Trophoblast cell (in vitro differentiated cells and primary cell): Measurements from ENCODE around the gene EXOSC5.
"Not testable (repeated sequence)": the region's sequence is repeated elsewhere in the genome, so short reads cannot be mapped to it uniquely, and the experiment has no call there.

ENCODE experiments used
- DNase-seq, 2 donors: peaks; one replicate each; pipeline ENCODE4 v3.0.0-alpha.2; 2016
- H2AFZ ChIP-seq: 2 replicates; pipeline ENCODE4 v1.6.1; 2013; ENCODE audit warnings: low read length, moderate library complexity, mild to moderate bottlenecking; ENCODE audit not compliant: insufficient read depth, poor library complexity
- H2AK5ac ChIP-seq: 2 replicates; pipeline ENCODE4 v1.6.1; 2013; ENCODE audit warnings: mild to moderate bottlenecking, low read length
- H2BK120ac ChIP-seq: 2 replicates; pipeline ENCODE4 v1.6.1; 2013; ENCODE audit warnings: low read length, mild to moderate bottlenecking, moderate library complexity; ENCODE audit not compliant: insufficient read depth, poor library complexity
- H2BK12ac ChIP-seq: 2 replicates; pipeline ENCODE4 v1.6.1; 2013; ENCODE audit warnings: mild to moderate bottlenecking, low read length, moderate library complexity
- H2BK5ac ChIP-seq: 2 replicates; pipeline ENCODE4 v1.6.1; 2013; ENCODE audit warnings: low read length, low read depth, moderate library complexity, mild to moderate bottlenecking; ENCODE audit not compliant: poor library complexity
- H3K14ac ChIP-seq: 2 replicates; pipeline ENCODE4 v1.6.1; 2013; ENCODE audit warnings: mild to moderate bottlenecking, low read length
- H3K18ac ChIP-seq: 2 replicates; pipeline ENCODE4 v1.6.1; 2013; ENCODE audit warnings: mild to moderate bottlenecking, low read length
- H3K23ac ChIP-seq: 2 replicates; pipeline ENCODE4 v1.6.1; 2013; ENCODE audit warnings: low read length
- H3K27ac ChIP-seq: 2 replicates; pipeline ENCODE4 v1.5.1; 2013; ENCODE audit warnings: low read depth, mild to moderate bottlenecking, inconsistent platforms, low read length, moderate library complexity
- H3K27me3 ChIP-seq: 2 replicates; pipeline ENCODE4 v1.6.1; 2013; ENCODE audit warnings: inconsistent platforms, mild to moderate bottlenecking, low read length, moderate library complexity; ENCODE audit not compliant: insufficient read depth
- H3K36me3 ChIP-seq, 2 experiments: 1 replicate in 1 of 2; 2 replicates in 1 of 2; pipeline ENCODE4 v1.6.1; 2013; ENCODE audit warnings: low read length in 2 of 2, mild to moderate bottlenecking in 2 of 2, moderate library complexity in 1 of 2; ENCODE audit not compliant: insufficient read depth in 2 of 2, control insufficient read depth in 1 of 2
- H3K4ac ChIP-seq: 2 replicates; pipeline ENCODE4 v1.6.1; 2013; ENCODE audit warnings: low read depth, mild to moderate bottlenecking, low read length, moderate library complexity
- H3K4me1 ChIP-seq, 2 experiments: 1 replicate in 1 of 2; 2 replicates in 1 of 2; pipeline ENCODE4 v1.6.1; 2013; ENCODE audit warnings: low read length in 2 of 2, mild to moderate bottlenecking in 2 of 2, moderate library complexity in 1 of 2; ENCODE audit not compliant: insufficient read depth in 2 of 2, control insufficient read depth in 1 of 2
- H3K4me2 ChIP-seq: 2 replicates; pipeline ENCODE4 v1.6.1; 2013; ENCODE audit warnings: inconsistent platforms, mild to moderate bottlenecking, low read length, moderate library complexity
- H3K4me3 ChIP-seq: 2 replicates; pipeline ENCODE4 v1.5.1; 2013; ENCODE audit warnings: mild to moderate bottlenecking, low read depth, low read length, inconsistent platforms
- H3K79me1 ChIP-seq: one replicate; pipeline ENCODE4 v1.6.1; 2013; ENCODE audit warnings: low read length
- H3K79me2 ChIP-seq: 2 replicates; pipeline ENCODE4 v1.6.1; 2013; ENCODE audit warnings: low read length, mild to moderate bottlenecking; ENCODE audit not compliant: control insufficient read depth, insufficient read depth, poor library complexity
- H3K9ac ChIP-seq: 2 replicates; pipeline ENCODE4 v1.6.1; 2013; ENCODE audit warnings: mild to moderate bottlenecking, low read length
- H3K9me3 ChIP-seq: 2 replicates; pipeline ENCODE4 v1.6.1; 2013; ENCODE audit warnings: low read depth, mild to moderate bottlenecking, control low read depth, inconsistent platforms, low read length; ENCODE audit not compliant: insufficient read depth
- H4K12ac ChIP-seq: 2 replicates; pipeline ENCODE4 v1.6.1; 2013; ENCODE audit warnings: low read depth, mild to moderate bottlenecking, low read length, moderate library complexity
- H4K8ac ChIP-seq: 2 replicates; pipeline ENCODE4 v1.6.1; 2013; ENCODE audit warnings: low read depth, mild to moderate bottlenecking, low read length, moderate library complexity
- H4K91ac ChIP-seq: one replicate; pipeline ENCODE4 v1.6.1; 2013; ENCODE audit warnings: low read depth, mild to moderate bottlenecking, low read length, moderate library complexity
- WGBS: extraction: QIAGEN DNeasy Blood & Tissue Kit; methylation state at CpG from one replicate; pipeline ENCODE4 v1.1.7; 2013; ENCODE audit warnings: missing lambda C conversion rate; ENCODE audit not compliant: insufficient read length, insufficient coverage; ENCODE audit errors: extremely low coverage; 5-methylcytosine and 5-hydroxymethylcytosine counted together

Gene EXOSC5

GRCh38 chr19:41411100-41411967 lies 14.2 kb upstream of the EXOSC5 start:
- no peak for DNase-seq
- Histone ChIP-seq H4K91ac (no peak overlapping the region), H2BK120ac (no peak overlapping the region), H3K27me3 (no peaks in the 10 kb centered on the region), H3K4me1 (peaks cover 5 to 8% of the 10 kb centered on the region in 2 experiments), H3K36me3 (peaks cover 17 to 21% of the 10 kb centered on the region in 2 experiments), H3K14ac (no peak overlapping the region), H3K4ac (no peak overlapping the region), H3K4me2 (no peak overlapping the region), H3K9ac (no peak overlapping the region), H3K18ac (no peak overlapping the region), H3K4me3 (no peak overlapping the region), H2AK5ac (no peak overlapping the region), H3K9me3 (peaks cover 3% of the 10 kb centered on the region), H4K12ac (no peak overlapping the region), H2AFZ (no peak overlapping the region), H4K8ac (no peak overlapping the region), H3K79me1 (no peaks in the 10 kb centered on the region), H2BK12ac (no peak overlapping the region), H2BK5ac (no peak overlapping the region), H3K27ac (no peak overlapping the region), H3K79me2 (no peaks in the 10 kb centered on the region), H3K23ac (no peak overlapping the region)
- no CpG with 5 or more reads among the region's 9 CpGs for WGBS

DNA sequence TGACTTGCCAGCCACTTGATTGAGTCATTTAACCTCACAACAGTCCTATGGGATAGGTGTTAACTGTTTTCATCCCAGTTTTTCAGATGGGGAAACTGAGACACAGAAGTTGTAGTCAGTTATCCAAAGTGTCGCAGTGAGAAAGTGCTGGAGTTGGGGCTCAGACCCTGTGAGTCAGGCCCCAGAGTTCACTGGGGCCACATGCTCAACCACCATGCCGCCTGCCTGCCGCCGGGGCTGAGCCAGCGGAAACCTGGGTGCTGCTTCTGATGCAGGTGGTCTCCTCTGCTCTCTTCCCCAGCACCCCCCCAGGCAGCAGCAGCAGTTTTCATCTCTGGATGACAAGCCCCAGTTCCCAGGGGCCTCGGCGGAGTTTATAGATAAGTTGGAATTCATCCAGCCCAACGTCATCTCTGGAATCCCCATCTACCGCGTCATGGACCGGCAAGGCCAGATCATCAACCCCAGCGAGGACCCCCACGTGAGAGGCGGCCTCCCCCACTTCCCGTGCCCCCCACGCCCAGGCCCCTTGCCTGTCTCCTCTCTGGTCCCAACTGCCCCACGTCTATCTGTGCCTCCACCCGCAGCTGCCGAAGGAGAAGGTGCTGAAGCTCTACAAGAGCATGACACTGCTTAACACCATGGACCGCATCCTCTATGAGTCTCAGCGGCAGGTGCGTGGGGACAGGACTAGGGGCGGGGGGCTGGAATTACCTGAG lies 13.3 kb upstream of the EXOSC5 start:
- Histone ChIP-seq H3K9ac (no peak overlapping the region), H3K18ac (no peak overlapping the region), H3K27ac (no peak overlapping the region), H3K23ac (no peak overlapping the region), H3K4me3 (no peak overlapping the region), H4K91ac (no peak overlapping the region), H3K4me1 (peaks cover 5 to 8% of the 10 kb centered on the region in 2 experiments), H3K27me3 (no peaks in the 10 kb centered on the region), H3K14ac (no peak overlapping the region), H2AFZ (no peak overlapping the region), H2BK120ac (no peak overlapping the region), H3K9me3 (no peaks in the 10 kb centered on the region), H2AK5ac (no peak overlapping the region), H3K79me1 (no peaks in the 10 kb centered on the region), H3K4me2 (no peak overlapping the region), H2BK5ac (no peak overlapping the region), H2BK12ac (no peak overlapping the region), H3K36me3 (peaks cover 17 to 19% of the 10 kb centered on the region in 2 experiments), H4K8ac (no peak overlapping the region), H3K79me2 (no peaks in the 10 kb centered on the region), H4K12ac (no peak overlapping the region), H3K4ac (no peak overlapping the region)
- DNase-seq = no peak
- no CpG with 5 or more reads among the region's 23 CpGs for WGBS

DNA sequence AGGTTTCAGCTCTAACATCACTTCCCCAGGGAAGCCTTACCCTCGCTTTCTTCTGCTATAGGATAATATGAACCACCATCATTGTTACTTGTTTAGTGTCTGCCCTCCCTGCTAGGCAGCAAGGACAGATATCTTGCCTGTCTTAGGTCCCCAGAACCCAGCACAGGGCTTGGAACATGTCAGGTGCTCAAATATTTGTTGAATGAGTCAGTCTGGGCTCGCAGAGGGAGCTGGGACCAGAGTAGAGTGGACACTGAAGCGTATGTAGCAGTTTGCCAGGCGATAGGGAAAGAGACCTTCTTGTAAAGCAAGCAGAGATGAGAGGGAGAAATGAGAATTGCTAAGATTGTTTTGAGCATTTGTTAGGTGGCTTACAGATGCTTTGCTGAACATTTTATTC lies 12.1 kb upstream of the EXOSC5 start:
- no peak overlapping the region for H3K14ac ChIP-seq
- H2AK5ac ChIP-seq = no peak overlapping the region
- no peak overlapping the region for H4K8ac ChIP-seq
- H2BK5ac ChIP-seq = no peak overlapping the region
- H3K4me2 ChIP-seq = no peak overlapping the region
- H3K4ac ChIP-seq = no peak overlapping the region
- H3K27me3 ChIP-seq = no peaks in the 10 kb centered on the region
- peak; percentile 25 to 66 for DNase-seq
- H4K12ac ChIP-seq = no peak overlapping the region
- H3K18ac ChIP-seq = no peak overlapping the region
- peak overlapping the region; percentile 31 for H3K27ac ChIP-seq
- no peak overlapping the region for H2BK120ac ChIP-seq
- H2BK12ac ChIP-seq = no peak overlapping the region
- no peak overlapping the region for H4K91ac ChIP-seq
- no peaks in the 10 kb centered on the region for H3K79me2 ChIP-seq
- no peak overlapping the region for H3K9ac ChIP-seq
- no CpG with 5 or more reads among the region's 4 CpGs for WGBS
- H3K4me3 ChIP-seq = no peak overlapping the region
- H3K36me3 ChIP-seq = peaks cover 7 to 8% of the 10 kb centered on the region in 2 experiments
- peaks cover 5 to 8% of the 10 kb centered on the region in 2 experiments for H3K4me1 ChIP-seq
- H2AFZ ChIP-seq = no peak overlapping the region
- no peaks in the 10 kb centered on the region for H3K9me3 ChIP-seq
- no peak overlapping the region for H3K23ac ChIP-seq
- H3K79me1 ChIP-seq = no peaks in the 10 kb centered on the region

- not testable (repeated sequence) for H4K8ac ChIP-seq, H3K23ac ChIP-seq, H3K36me3 ChIP-seq, DNase-seq, H3K9me3 ChIP-seq, H3K4ac ChIP-seq, H3K9ac ChIP-seq, H3K4me3 ChIP-seq, H4K12ac ChIP-seq, H2BK12ac ChIP-seq, H2AK5ac ChIP-seq, H3K27me3 ChIP-seq, H4K91ac ChIP-seq, H2BK120ac ChIP-seq, H3K79me1 ChIP-seq, H3K4me1 ChIP-seq, H2AFZ ChIP-seq, H3K79me2 ChIP-seq, H3K18ac ChIP-seq, H3K14ac ChIP-seq, H2BK5ac ChIP-seq, H3K4me2 ChIP-seq
- peak overlapping the region; percentile 4 for H3K27ac ChIP-seq
- WGBS = no CpG with 5 or more reads among the region's 5 CpGs
Observed at GRCh38 chr19:41408846-41409245, 11.7 kb upstream of the EXOSC5 start.
